ENCODE results near the gene TNS2. TPM values are rescaled to one million over a fixed set of nuclear protein-coding genes. Genes with fewer than 3 reads are reported as not detected.

The TNS2 gene
- total and polyA plus RNA-seq, 2 of the 13 experiments (the other 11 are each of a cell fraction or from before 2014, with no cell fraction given): 8.9 to 20.4 TPM

GRCh38 chr12:53105256-53105655, 55.4 kb downstream of the TNS2 start (continued):
- TF ChIP-seq ZNF878 (CRISPR knock-in tag; IDR thresholded peaks at IDR 0.05): no peak
- TF ChIP-seq ZNF788 (CRISPR knock-in tag; IDR thresholded peaks at IDR 0.05; ENCODE audit: borderline replicate concordance): peak; percentile 37; the same call in 1 of the 2 replicates
- TF ChIP-seq ZNF710 (CRISPR knock-in tag; IDR thresholded peaks at IDR 0.05; ENCODE audit: borderline replicate concordance): no peak
- TF ChIP-seq PAXIP1 (CRISPR knock-in tag; conservative IDR thresholded peaks at IDR 0.05): peak; percentile 66
- TF ChIP-seq ZBTB1 (CRISPR knock-in tag; IDR thresholded peaks at IDR 0.05; ENCODE audit: borderline replicate concordance): no peak
- TF ChIP-seq ZNF317 (CRISPR knock-in tag; IDR thresholded peaks at IDR 0.05): no peak
- no peak for TF ChIP-seq GRHL1 (CRISPR knock-in tag; conservative IDR thresholded peaks at IDR 0.05)
- TF ChIP-seq KLF15 (CRISPR knock-in tag; IDR thresholded peaks at IDR 0.05; ENCODE audit: borderline replicate concordance): no peak
- TF ChIP-seq ZNF776 (CRISPR knock-in tag; IDR thresholded peaks at IDR 0.05): no peak
- TF ChIP-seq ZSCAN20 (CRISPR knock-in tag; IDR thresholded peaks at IDR 0.05; ENCODE audit: borderline replicate concordance): no peak
- no peak for TF ChIP-seq SATB2 (CRISPR knock-in tag; IDR thresholded peaks at IDR 0.05)
- no peak for TF ChIP-seq CENPX (CRISPR knock-in tag; IDR thresholded peaks at IDR 0.05)

Data from HepG2 (cell line).